HepG2 (cell line): ENCODE data around the gene ZCCHC3. TPM values are rescaled to one million over a fixed set of nuclear protein-coding genes. Genes with fewer than 3 reads are reported as not detected.

Experiments
- ATF4 ChIP-seq, 2 experiments: fragments of 450-650 bp in 1 of 2; sonication (generic) in 1 of 2; formaldehyde crosslinking; IDR thresholded peaks; 2 replicates each; pipeline versions ENCODE4 v1.5.0 to v1.8.0; 2020 to 2022; ENCODE audit warnings: mild to moderate bottlenecking in 1 of 2, missing genetic modification reagents in 1 of 2
- CEBPZ ChIP-seq: IDR thresholded peaks from 2 replicates; pipeline ENCODE4 v1.6.1; 2012; ENCODE audit warnings: low read length, improper control_type of control experiment
- EZH2 ChIP-seq: conservative IDR thresholded peaks from 2 replicates; pipeline ENCODE4 v1.6.1; 2012; ENCODE audit warnings: mild to moderate bottlenecking, low read depth, low read length, moderate library complexity
- ISL2 ChIP-seq: sonication (generic); formaldehyde crosslinking; IDR thresholded peaks from 2 replicates; pipeline ENCODE4 v1.5.0; 2020; ENCODE audit warnings: missing genetic modification reagents
- KLF15 ChIP-seq: sonication (generic); formaldehyde crosslinking; IDR thresholded peaks from 2 replicates; pipeline ENCODE4 v1.8.1; 2023; ENCODE audit warnings: borderline replicate concordance, mild to moderate bottlenecking, inconsistent platforms, missing genetic modification reagents, mixed read lengths
- MIER2 ChIP-seq: IDR thresholded peaks from 2 replicates; pipeline ENCODE4 v1.6.1; 2016; ENCODE audit warnings: missing biosample characterization, missing genetic modification reagents
- MXI1 ChIP-seq: IDR thresholded peaks from 3 replicates; pipeline ENCODE4 v1.6.1; 2012; ENCODE audit warnings: low read depth, low read length, inconsistent platforms, borderline replicate concordance
- NFATC3 ChIP-seq: sonication (generic); formaldehyde crosslinking; IDR thresholded peaks from 2 replicates; pipeline ENCODE4 v1.5.1; 2020; ENCODE audit warnings: mild to moderate bottlenecking, missing genetic modification reagents
- PCBP1 ChIP-seq: fragments of 200-400 bp; formaldehyde crosslinking; IDR thresholded peaks from 2 replicates; pipeline ENCODE4 v1.6.1; 2017; ENCODE audit warnings: mild to moderate bottlenecking, low read depth, low read length, borderline replicate concordance
- PHF20 ChIP-seq: sonication (generic); formaldehyde crosslinking; IDR thresholded peaks from 2 replicates; pipeline ENCODE4 v1.5.0; 2020; ENCODE audit warnings: mild to moderate bottlenecking, missing genetic modification reagents
- PREB ChIP-seq: sonication (generic); formaldehyde crosslinking; IDR thresholded peaks from 2 replicates; pipeline ENCODE4 v1.4.0; 2020; ENCODE audit warnings: missing genetic modification reagents
- RXRB ChIP-seq: IDR thresholded peaks from 2 replicates; pipeline ENCODE4 v1.6.1; 2016; ENCODE audit warnings: borderline replicate concordance, missing genetic modification reagents, missing compliant biosample characterization
- SAP130 ChIP-seq: IDR thresholded peaks from 2 replicates; pipeline ENCODE4 v1.6.1; 2016; ENCODE audit warnings: low read depth
- SP1 ChIP-seq, 2 experiments: fragments of 450-650 bp in 1 of 2; sonication (generic) in 1 of 2; formaldehyde crosslinking in 1 of 2; IDR thresholded peaks; 2 replicates each; pipeline versions ENCODE4 v1.4.0 to v1.6.1; 2016 to 2020; ENCODE audit warnings: missing genetic modification reagents in 1 of 2
- SSRP1 ChIP-seq: IDR thresholded peaks from 2 replicates; pipeline ENCODE4 v1.6.1; 2016; ENCODE audit warnings: control low read depth
- ZNF24 ChIP-seq: fragments of 450-650 bp; IDR thresholded peaks from 2 replicates; pipeline ENCODE4 v1.6.1; 2017; ENCODE audit warnings: antibody characterized with exemption, mild to moderate bottlenecking
- ZNF296 ChIP-seq: sonication (generic); formaldehyde crosslinking; conservative IDR thresholded peaks from 2 replicates; pipeline ENCODE4 v1.5.0; 2020; ENCODE audit warnings: mild to moderate bottlenecking, missing genetic modification reagents
- ZNF337 ChIP-seq: sonication (generic); formaldehyde crosslinking; IDR thresholded peaks from 2 replicates; pipeline ENCODE4 v1.5.1; 2020; ENCODE audit warnings: missing genetic modification reagents, low read depth, mild to moderate bottlenecking, borderline replicate concordance
- ZNF761 ChIP-seq: sonication (generic); formaldehyde crosslinking; conservative IDR thresholded peaks from 2 replicates; pipeline ENCODE4 v1.4.0; 2020; ENCODE audit warnings: mild to moderate bottlenecking, missing genetic modification reagents
- ZNF790 ChIP-seq: sonication (generic); formaldehyde crosslinking; IDR thresholded peaks from 2 replicates; pipeline ENCODE4 v1.8.0; 2022; ENCODE audit warnings: missing genetic modification reagents, mild to moderate bottlenecking, borderline replicate concordance
- ZNF800 ChIP-seq: sonication (generic); formaldehyde crosslinking; IDR thresholded peaks from 2 replicates; pipeline ENCODE4 v1.4.0; 2020; ENCODE audit warnings: missing genetic modification reagents
- polyA plus RNA-seq, 8 experiments: library from polyadenylated mRNA; depleted of rRNA in 3 of 8; stranded (reverse) in 7 of 8; unstranded in 1 of 8; fragments of >200 nt; fragmentation: Illumina TruSeq in 4 of 8; extraction: Trizol in 4 of 8; gene quantifications; 2 replicates each; pipeline versions ENCODE4 v1.2.1 to v1.2.3, GENCODE V29; 2011 to 2016; ENCODE audit warnings: low read depth in 4 of 8, missing spikeins in 1 of 8, mixed read lengths in 1 of 8; ENCODE audit not compliant: insufficient read depth in 1 of 8
- total RNA-seq, 5 experiments: library from RNA; depleted of rRNA; stranded (reverse); fragments of >200 nt; fragmentation: Illumina TruSeq; extraction: Trizol; gene quantifications; 2 replicates each; pipeline ENCODE4 v1.2.3, GENCODE V29; 2016; ENCODE audit warnings: low read depth in 1 of 5

The ZCCHC3 gene
- total and polyA plus RNA-seq, 2 of the 13 experiments (the other 11 are each of a cell fraction or from before 2014, with no cell fraction given), result 46.6 to 63.0 TPM

GRCh38 chr20:325889-326644 lies 28.7 kb downstream of the ZCCHC3 start (continued):
- 0 out of 4 replicates have a peak, but pooled peaks of 1 of the 2 experiments have one; percentile 30 for TF ChIP-seq ATF4 (CRISPR knock-in tag; IDR thresholded peaks at IDR 0.05)
- no peak for TF ChIP-seq SP1 (IDR thresholded peaks at IDR 0.05)
- 0 out of 2 replicates have a peak, but pooled peaks have one; percentile 5 for TF ChIP-seq SP1 (CRISPR knock-in tag; IDR thresholded peaks at IDR 0.05)
- peak; percentile 18; the same call in 1 of the 2 replicates for TF ChIP-seq ZNF761 (CRISPR knock-in tag)
- no peak for TF ChIP-seq RXRB (CRISPR knock-in tag)
- no peak for TF ChIP-seq ZNF24
- TF ChIP-seq PHF20 (CRISPR knock-in tag), result peak; percentile 15
- no peak for TF ChIP-seq ZNF337 (CRISPR knock-in tag)
- TF ChIP-seq ZNF790 (CRISPR knock-in tag), result no peak
- TF ChIP-seq SSRP1 (CRISPR knock-in tag), result no peak
- no peak for TF ChIP-seq ZNF296 (CRISPR knock-in tag)
- no peak for TF ChIP-seq KLF15 (CRISPR knock-in tag)
- no peak; the same call in 1 of the 2 replicates for TF ChIP-seq ZNF800 (CRISPR knock-in tag)
- no peak for TF ChIP-seq CEBPZ
- TF ChIP-seq MXI1, result peak; percentile 40; the same call in 2 of the 3 replicates
- no peak for TF ChIP-seq PCBP1
- no peak; the same call in 1 of the 2 replicates for TF ChIP-seq ISL2 (CRISPR knock-in tag)
- TF ChIP-seq NFATC3 (CRISPR knock-in tag), result no peak
- no peak for TF ChIP-seq MIER2 (CRISPR knock-in tag)
- peak; percentile 38 for TF ChIP-seq SAP130
- no peak for TF ChIP-seq EZH2
- TF ChIP-seq PREB (CRISPR knock-in tag), result no peak
